Activated CD8-positive, alpha-beta memory T cell treated with anti-CD3 and anti-CD28 coated beads, Interleukin-2, amount 50 U/mL, for 24 hours (primary cell): ENCODE results near the gene SULT1E1.

Experiments
- DNase-seq: peaks from one replicate; pipeline ENCODE4 v3.0.0-alpha.2; 2020; ENCODE audit errors: extremely low read depth

Gene SULT1E1, protein sequence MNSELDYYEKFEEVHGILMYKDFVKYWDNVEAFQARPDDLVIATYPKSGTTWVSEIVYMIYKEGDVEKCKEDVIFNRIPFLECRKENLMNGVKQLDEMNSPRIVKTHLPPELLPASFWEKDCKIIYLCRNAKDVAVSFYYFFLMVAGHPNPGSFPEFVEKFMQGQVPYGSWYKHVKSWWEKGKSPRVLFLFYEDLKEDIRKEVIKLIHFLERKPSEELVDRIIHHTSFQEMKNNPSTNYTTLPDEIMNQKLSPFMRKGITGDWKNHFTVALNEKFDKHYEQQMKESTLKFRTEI

DNA sequence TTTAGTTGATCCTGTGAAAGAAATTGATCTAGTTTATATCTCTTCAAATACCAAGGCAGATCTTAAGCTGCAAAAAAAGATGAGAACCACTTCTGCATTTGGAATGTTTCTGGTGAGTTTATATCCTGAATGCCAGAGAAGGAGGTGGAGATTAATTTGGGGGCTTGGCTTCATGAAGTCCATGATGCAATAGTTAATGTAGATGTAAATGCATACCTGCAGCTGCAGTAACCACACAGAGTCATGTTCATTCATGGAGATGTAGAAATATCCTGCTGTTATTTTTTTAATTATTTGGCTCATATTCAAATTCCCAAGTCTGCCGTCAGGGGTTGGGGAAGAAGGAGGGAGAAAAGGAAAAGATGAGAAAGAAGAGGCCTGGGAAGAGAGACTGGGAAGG, at the start of gene SULT1E1:
SULT1E1 (minus strand) TSS at position 94 of the 400 bp plus-strand sequence. CDS start 2,501 bp downstream, outside the sequence.
- no peak for DNase-seq

DNA sequence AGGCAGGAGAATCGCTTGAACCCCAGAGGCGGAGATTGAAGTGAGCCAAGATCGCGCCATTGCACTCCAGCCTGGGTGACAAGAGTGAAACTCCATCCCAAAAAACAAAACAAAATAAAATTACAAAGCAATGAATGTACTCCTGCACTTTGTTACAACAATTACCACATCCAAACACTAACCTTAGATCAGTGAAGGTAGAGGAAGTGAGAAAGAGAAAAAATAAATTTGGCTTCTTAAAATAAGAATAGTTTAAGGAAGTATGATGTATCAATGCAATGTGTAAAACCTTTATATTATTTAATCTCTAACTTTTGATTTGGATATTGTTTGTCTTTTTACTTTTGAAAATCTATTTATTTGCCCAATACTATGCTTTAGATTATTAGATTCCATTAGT, 49.2 kb upstream of the SULT1E1 start:
- DNase-seq: no peak

DNA sequence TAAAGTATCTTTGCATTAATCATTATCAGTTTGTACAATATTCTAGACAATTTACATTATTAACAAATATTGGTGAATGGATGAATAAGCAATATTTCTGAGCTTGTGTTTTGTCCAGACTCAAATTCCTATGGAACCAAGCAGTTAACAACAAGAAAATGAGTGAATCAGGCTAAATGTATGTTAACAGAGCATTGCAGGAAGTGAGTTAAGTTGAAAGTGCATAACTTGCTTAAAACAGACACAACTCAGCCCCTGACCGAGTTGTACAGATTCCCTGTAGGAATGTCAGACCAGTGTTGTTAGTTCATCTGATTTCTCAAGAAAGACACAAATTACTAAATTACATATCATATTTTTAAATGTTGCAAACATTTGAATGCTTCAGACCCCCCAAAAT, 47.2 kb upstream of the SULT1E1 start:
- no peak for DNase-seq

DNA sequence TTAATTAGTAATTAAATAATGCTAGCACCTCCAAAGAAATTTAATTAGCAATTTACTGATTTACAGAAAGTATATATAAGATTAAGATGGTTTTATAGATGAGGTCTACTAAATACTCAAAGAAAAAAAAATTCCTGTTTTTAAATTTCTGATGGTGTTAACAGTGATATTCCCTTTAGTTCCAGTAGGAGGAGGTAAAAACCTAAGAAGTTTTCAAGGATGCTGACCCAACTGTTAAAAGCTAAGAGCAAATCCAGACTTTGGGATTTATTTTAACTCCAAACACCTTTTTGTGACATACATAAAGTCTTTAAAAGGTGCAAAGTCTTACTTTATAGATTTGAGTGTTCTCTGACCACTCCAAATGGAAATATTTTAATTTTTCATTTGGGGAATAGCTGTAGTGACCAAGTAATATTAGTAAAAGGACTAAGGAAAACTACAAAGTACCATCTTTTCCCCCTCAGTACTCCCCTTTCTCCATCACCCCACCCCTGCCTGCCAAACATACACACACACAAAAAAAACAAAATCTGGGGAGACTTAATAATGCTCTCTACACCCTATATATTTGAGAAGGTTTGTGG, 36.7 kb upstream of the SULT1E1 start:
- DNase-seq: no peak

DNA sequence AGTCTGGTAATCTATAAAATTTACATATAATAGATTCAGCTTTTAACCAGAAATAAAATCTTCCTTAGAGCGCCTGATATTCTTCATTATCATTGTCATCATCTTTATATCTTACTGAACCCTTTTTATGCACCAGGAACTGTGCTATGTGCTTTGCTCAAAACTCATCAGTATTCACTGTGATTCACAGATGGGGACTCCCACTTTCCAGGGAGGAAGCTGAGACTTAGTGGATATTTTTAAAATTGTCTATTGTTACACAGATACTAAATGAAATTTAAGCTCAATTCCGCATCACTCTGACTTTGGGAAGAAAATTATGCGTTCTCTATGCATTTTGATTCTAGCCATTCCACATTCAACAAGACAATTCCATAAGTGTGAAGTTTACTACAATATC, 34.8 kb upstream of the SULT1E1 start:
- no peak for DNase-seq

DNA sequence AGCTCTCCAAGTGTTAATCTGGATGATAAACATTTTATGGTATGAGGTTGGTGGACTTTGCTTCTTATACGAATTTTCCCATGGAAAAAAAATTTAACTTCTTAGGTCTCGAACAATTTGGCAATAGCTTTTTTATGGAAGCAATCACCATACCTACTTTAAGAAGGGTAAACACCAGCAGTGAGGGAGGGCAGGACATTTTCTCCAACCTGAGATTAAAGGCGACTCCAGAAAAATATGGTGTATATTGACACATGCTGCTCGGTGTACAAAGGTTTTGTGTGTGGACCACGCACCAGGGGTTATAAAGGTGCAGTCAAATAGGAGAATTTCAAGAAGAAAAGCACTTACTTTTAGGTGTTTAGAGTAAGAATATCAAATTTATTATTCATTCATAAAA, 34.2 kb upstream of the SULT1E1 start:
- DNase-seq: no peak

DNA sequence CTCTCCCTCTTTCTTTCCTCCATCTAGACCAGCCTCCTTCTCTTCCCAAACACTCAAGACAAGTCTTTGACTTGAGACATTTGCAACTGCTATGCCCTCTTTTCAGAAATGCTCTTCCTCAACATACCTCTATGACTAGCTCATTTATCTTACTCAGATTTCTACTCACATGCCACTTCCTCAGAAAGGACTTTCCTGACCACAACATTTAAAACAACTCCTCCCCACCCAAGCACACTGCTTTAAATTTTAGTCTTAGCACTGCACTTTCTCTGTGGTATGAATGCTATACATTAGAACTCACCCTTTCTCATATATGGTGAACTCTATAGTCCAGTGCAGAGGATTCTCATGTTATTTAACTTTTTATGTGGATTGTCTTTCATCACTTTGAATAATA, 28.4 kb upstream of the SULT1E1 start:
- no peak for DNase-seq

DNA sequence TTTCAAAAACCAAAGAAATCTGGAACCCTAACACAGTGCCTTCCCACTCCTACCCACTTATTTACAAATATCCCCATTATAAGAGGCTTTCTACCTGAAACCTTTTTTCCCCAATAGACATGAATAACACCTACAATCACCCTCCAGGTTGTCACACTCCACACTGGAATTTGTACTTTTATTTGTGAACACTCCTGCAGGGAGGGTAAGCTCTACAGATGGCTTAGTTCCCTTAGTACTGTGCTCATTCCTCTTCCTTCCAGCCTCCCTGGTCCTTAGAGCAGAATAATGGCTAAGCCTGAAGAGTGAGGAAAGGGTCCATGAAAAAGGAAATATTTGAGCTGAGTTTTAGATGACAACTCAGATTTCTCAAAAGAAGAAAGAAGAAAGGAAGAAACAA, 22.2 kb upstream of the SULT1E1 start:
- DNase-seq: no peak

DNA sequence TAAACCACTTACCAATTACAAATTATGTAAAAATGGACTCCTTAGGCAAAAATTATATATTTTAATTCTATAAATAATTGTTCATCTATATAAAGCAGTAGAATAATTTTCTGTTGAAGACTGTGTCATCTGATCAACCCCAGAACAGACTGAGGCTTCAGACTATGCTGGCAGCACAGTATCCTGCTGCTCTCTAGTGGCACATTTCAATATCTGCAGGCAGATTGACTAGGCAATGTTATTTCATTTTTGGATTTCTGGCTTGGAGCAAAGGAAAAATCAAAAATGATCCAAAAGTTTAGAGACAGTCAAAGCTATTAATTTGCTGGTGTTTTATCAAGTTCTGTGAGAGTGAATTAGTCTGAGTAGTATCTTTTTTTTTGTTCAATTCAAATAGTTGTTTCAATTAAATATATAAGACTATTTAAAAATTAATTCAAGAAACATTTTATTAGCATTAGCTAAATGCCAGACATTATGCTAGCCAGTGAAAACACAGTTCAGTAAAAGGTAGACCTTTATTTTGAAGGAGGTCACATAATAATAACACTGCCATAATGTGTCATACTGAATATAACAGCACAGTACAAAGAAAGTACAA, 21.3 kb upstream of the SULT1E1 start:
- DNase-seq: peak; percentile 2

DNA sequence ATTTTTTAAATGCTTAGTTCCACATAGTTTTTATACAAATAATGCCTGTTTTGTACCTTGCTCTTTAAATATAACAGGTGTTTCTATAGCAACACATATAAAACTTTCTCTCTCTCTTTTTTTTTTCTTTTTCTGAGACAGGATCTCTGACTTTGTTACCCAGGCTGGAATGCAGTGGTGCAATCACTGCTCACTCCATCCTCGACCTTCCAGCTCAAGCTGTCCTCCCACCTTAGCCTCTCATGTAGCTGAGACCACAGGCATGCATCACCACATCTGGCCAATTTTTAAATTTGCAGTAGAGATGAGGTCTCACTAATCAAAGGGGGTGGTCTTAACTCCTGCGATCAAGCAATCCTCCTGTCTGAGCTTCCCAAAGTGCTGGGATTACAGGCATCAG, 18.3 kb upstream of the SULT1E1 start:
- no peak for DNase-seq

DNA sequence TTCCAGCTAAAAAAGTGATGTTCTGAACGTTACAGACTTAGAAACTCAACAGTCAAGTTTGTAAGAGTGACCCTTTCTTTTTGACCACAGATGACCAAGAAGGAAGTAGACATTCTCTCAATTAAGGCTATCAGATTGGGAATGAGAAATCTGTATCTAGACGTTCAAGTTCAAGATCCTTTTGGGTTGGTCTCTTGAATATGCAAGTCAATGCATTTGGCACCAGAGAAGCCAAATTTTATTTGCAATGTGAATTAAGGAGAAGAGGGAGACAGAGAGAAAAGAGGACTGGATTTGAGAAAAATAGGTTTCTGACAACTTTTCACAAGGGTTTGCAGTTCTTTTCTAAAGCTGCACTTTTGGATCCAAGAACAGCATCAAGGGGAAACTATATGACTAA, 17.5 kb upstream of the SULT1E1 start:
- no peak for DNase-seq

DNA sequence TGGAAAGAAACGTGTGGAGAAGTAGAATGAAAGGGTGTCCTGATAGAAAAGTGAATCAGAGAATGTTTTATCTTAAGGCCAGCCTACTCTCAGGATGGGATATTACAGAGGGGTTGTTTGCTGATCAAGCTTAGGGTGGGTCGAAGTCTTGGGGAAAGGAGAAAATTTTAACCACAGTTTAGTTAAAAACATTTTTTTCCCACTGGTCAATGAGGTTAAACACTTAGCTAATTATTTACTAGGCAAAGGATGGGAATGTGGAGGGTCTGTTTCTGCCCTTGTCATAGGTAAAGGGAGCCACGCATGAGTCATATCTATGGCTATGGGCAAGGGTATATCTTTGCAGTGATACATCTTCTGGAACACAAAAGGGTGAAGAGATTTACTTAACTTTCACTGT, 16.1 kb upstream of the SULT1E1 start:
- no peak for DNase-seq

DNA sequence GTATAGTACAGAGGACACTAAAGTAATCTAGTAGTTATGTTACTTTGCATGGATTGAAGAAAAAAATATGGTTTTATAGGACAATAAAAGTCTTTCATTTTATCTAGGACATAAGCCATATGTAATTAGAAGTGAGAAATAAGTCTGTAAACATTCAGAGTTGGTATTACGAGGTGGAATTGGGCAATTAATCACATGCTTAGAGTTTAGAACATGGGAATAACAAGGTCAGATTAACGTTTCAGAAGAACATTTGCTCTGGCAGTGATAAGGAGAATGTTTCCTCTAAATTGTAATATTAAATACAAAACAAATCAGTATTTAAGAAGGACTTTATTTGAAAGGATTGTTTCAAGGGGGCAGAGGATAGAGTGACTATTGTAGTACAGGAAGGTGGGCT, 15.6 kb upstream of the SULT1E1 start:
- DNase-seq: no peak

DNA sequence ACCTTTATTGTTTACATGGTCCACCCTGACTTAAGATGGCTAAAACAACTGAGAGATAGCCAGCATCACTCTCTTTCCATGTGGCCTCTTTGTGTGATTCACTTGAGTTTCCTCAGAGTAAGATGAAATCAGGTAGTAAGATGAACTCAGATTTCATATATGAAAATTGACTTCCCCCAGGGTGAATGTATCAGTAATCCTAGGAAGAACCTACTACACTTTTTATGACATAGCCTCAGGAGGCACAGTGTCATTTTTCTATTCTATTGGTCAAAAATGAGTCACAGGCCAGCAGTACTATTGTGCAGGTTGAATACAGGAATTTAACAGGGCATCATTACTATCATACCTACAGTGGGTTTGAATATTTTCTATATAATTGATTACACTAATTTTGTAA, 14.6 kb upstream of the SULT1E1 start:
- no peak for DNase-seq

DNA sequence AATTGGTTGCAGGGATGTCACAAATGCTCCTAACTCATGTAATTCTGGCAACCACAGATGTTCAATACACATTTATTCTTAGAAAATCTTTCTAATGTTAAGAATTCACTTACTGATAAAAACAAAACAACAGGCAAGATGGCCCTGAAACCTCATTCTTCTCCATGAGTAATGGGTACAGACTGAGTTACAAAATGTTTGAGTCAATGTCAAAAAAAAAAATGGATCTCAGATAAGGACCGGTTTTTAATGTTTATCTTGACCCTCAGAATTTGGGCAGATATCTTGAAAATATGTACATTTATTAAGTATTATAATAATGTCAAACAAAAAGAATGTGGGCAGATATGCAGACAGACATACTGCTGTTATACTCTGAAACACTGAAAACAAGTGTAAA, 1.8 kb upstream of the SULT1E1 start:
- DNase-seq: no peak

DNA sequence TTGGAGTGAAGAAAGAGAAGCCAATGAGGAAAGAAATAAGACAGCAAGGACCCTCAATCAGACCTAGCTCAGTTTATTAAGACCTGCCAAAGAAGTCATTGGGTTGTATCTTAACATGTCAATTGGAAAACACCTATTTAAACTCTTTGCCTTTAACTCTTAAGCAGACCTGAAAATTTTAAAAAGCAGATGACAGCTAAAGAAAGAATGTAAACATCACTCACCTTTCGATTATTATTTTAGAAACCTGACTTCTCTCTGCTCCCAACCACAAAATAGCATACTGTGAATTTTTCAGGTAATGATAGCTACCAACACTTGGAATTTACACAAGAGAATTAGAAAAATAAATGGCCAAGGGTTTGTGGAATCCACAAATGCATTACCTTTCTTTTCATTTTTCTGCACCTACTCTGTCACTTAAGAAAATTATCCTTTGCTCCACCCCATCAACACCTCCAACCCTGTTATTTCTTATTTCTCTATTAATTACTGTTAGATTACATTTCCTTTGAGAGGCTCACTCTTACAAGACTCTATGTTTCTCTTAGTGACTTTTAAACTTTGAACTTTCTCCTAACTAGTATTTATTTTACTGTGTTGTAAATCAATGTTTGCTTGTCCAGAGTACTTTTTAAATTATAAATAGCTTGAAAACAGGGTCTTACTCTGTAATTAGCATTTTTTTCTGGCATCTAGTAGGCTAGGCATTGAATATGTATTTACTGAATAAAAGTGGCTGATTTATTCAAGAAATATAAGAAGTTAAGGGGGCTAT, 765 bp upstream of the SULT1E1 start:
- DNase-seq: no peak

DNA sequence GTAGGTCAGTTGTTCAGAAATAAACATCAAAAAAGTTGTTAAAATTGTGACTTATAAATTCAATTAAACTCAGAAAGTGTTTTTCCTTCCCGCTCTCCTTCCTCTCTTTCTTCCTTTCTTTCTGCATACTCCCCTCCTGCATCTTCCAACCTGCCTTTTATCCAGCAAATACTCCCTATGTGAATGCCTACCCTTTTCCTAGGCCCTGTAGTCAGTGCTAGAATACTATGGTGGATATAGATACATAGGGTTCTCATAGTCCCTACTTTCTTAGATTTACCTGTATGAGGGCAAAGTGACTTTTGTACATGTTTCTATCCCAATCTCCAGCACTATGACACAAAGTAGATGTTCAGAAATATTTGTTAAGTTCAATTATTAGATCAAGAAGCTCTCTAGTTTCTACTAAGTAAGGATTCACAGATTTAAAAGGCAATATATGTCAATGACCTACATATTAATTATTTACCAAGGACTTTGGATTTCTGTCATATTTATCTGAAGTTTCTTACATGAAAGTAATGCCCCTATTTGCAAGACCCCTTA, 732 bp downstream of the SULT1E1 start:
- no peak for DNase-seq

DNA sequence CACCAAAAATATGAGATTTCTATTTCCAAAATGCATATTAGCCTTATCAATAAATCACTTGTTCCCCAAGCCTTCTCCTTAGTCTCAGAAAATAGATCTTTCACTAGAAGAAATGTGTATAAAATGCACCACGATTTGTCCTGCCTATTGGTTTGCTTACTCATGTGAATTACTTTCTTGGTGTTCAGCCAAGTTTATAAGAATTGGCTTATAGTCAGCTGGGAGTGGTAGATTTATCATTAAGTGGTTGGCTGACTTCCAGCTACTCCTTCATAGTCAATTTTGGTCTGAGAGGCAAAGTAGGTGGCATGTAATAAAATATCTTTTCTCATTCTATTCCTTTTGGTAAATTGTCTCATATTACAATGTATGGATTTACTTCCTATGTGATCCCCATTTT, 1.3 kb downstream of the SULT1E1 start:
- no peak for DNase-seq

DNA sequence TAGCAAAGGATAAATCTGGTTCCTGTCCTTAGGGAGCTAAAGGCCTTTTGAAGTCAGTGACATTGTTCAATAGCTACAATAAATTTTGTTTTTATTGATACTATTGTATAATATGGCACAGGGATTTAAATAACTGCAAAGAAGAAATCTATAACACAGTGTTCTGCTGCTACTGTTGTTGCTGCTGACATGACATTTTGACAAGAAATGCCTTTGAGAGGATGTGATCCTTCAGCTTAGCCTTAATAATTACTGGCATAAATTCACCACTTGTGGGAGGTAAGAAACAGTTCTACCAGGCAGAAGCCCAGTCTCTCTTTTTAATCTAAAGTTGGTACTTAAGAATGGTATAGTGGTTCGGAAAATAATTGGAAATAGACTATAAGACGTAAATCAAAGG, 4.1 kb downstream of the SULT1E1 start:
- DNase-seq: no peak

DNA sequence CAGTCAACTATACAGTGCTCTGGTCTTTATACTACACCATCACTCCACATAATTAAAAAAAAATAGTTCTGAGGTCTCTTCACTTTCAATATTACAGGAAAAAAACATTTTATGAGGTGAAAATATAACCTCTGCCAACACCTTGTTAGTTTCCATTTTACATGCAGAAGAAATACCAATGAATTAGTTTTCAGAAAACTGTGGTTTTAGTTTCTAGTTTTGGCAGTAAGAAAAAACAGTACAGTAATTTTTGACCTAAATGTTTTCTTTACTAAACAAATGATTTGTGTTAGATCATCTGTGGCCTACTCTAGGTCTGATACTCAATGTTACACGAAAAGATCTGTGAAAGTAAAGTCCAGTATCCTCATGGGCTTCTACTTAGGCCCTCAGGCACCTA, 10.0 kb downstream of the SULT1E1 start:
- DNase-seq: no peak

DNA sequence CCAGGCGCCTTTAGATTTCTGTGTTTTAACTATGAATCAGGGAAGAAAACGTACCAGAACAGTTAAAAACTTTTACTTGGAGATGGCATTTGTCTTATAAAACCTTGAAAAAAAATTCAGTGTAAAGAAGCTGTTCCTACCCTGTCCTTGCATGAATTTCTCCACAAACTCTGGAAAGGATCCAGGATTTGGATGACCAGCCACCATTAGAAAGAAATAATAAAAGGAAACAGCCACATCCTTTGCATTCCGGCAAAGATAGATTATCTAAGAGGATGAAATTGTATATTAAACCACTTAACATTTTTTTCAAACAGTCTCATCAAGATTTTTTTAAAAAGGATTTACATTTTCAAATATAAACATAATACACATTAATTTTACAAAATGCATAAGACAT, 10.6 kb downstream of the SULT1E1 start:
- no peak for DNase-seq

DNA sequence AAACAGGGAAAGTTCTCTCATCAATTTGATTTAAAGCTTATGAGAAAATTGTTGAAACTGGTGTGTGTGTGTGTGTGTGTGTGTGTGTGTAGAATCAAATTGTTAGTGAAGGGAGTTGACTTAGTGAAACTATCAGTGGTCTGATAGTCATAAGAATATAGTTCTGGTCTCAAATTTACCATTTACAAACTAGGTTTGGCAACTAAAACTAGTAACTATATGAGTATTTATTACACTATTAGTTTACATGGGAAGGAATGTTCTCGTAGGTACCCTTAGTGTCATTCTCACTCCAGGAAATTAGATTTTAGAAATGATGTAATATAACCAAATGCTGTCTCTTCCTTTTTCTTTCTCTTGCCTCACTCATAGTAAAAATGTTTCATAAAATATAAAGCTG, 11.9 kb downstream of the SULT1E1 start:
- no peak for DNase-seq
